Right renal cortex interstitium (tissue), 3 donors: ENCODE measurements around the gene CTNND1. TPM values are rescaled to one million over a fixed set of nuclear protein-coding genes. Genes with fewer than 3 reads are reported as not detected.
"Not testable (repeated sequence)": the region's sequence is repeated elsewhere in the genome, so short reads cannot be mapped to it uniquely, and the experiment has no call there.

Experiments
- DNase-seq, 3 donors: peaks; one replicate each; pipeline ENCODE4 v3.0.0-alpha.2; 2013; ENCODE audit warnings: low read depth in 3 of 3, low spot score in 2 of 3
- polyA plus RNA-seq, 3 donors: library from polyadenylated mRNA; unstranded; fragments of 120-200 nt; gene quantifications; one replicate each; pipeline ENCODE4 v1.2.1, GENCODE V29; 2013; ENCODE audit not compliant: insufficient read length in 3 of 3

Gene CTNND1
- polyA plus RNA-seq, 3 donors = 204 to 221 (median 210) TPM

GRCh38 chr11:57788703-57789088 is 27.1 kb downstream of the CTNND1 start:
- no peak for DNase-seq

- DNase-seq = no peak
Measured at GRCh38 chr11:57791321-57792059, 29.9 kb downstream of the CTNND1 start.

- DNase-seq = no peak
Measured at GRCh38 chr11:57792060-57792541, 30.5 kb downstream of the CTNND1 start.

- no peak for DNase-seq
Measured at GRCh38 chr11:57792870-57793269, 31.3 kb downstream of the CTNND1 start.

GRCh38 chr11:57793351-57794115 is 31.9 kb downstream of the CTNND1 start:
- DNase-seq = no peak

- DNase-seq = no peak
Measured at GRCh38 chr11:57798905-57799559, 37.4 kb downstream of the CTNND1 start.

GRCh38 chr11:57800444-57801182 is 39.0 kb downstream of the CTNND1 start:
- DNase-seq = peak in 1 of 3 donors; percentile 54

GRCh38 chr11:57801183-57801485 is 39.5 kb downstream of the CTNND1 start:
- no peak for DNase-seq

GRCh38 chr11:57802411-57802810 is 40.8 kb downstream of the CTNND1 start:
- no peak for DNase-seq

- DNase-seq = no peak
Measured at GRCh38 chr11:57804466-57804865, 42.9 kb downstream of the CTNND1 start.

- DNase-seq = no peak
Measured at GRCh38 chr11:57805780-57806179, 44.2 kb downstream of the CTNND1 start.

- no peak for DNase-seq
Measured at GRCh38 chr11:57812634-57813033, 51.0 kb downstream of the CTNND1 start.

- DNase-seq = no peak
Measured at GRCh38 chr11:57815476-57815875, 53.9 kb downstream of the CTNND1 start.

- DNase-seq = no peak
Measured at GRCh38 chr11:57815877-57816276, 54.3 kb downstream of the CTNND1 start.

- DNase-seq = no peak
Measured at GRCh38 chr11:57818812-57819211, 57.2 kb downstream of the CTNND1 start.

- DNase-seq = no peak
Measured at GRCh38 chr11:57819252-57819979, 57.8 kb downstream of the CTNND1 start.

- DNase-seq = no peak
Measured at GRCh38 chr11:57823859-57824258, 62.3 kb downstream of the CTNND1 start.

GRCh38 chr11:57834852-57835251 is 73.2 kb downstream of the CTNND1 start:
- DNase-seq = no peak

GRCh38 chr11:57838609-57839008 is 77.0 kb downstream of the CTNND1 start:
- DNase-seq = not testable (repeated sequence)

- no peak for DNase-seq
Measured at GRCh38 chr11:57842873-57843272, 81.3 kb downstream of the CTNND1 start.
